RWPE2 (cell line): ENCODE results near the gene HOXB6.

Experiments used
- ATAC-seq: fragments of 200-7000 bp; cut with Tn5 transposase; 3 replicates; pipeline ENCODE4 v1.9.1; 2021; ENCODE audit warnings: low read depth
- DNase-seq: peaks from one replicate; pipeline ENCODE4 v3.0.0-alpha.2; 2020; ENCODE audit warnings: low spot score
- H3K27ac ChIP-seq: fragments of 450-650 bp; 2 replicates; pipeline ENCODE4 v1.5.1; 2017; ENCODE audit warnings: mild to moderate bottlenecking; ENCODE audit not compliant: poor library complexity, severe bottlenecking
- H3K27me3 ChIP-seq: fragments of 250-450 bp; sonication (Bioruptor Pico); 2 replicates; pipeline ENCODE4 v1.5.1; 2021; ENCODE audit warnings: mild to moderate bottlenecking, moderate library complexity; ENCODE audit not compliant: insufficient read depth, poor library complexity, severe bottlenecking
- H3K36me3 ChIP-seq: fragments of 250-450 bp; sonication (Bioruptor Pico); 2 replicates; pipeline ENCODE4 v1.5.1; 2020; ENCODE audit warnings: low read depth, mild to moderate bottlenecking, moderate library complexity
- H3K4me1 ChIP-seq: fragments of 250-450 bp; sonication (Bioruptor Pico); 2 replicates; pipeline ENCODE4 v1.5.1; 2021; ENCODE audit warnings: mild to moderate bottlenecking, moderate library complexity; ENCODE audit not compliant: insufficient read depth, poor library complexity, severe bottlenecking
- H3K4me3 ChIP-seq: fragments of 250-450 bp; sonication (Bioruptor Pico); 2 replicates; pipeline ENCODE4 v1.5.1; 2021; ENCODE audit warnings: mild to moderate bottlenecking, moderate library complexity; ENCODE audit not compliant: severe bottlenecking
- H3K9me3 ChIP-seq: fragments of 250-450 bp; sonication (Bioruptor Pico); 2 replicates; pipeline ENCODE4 v1.5.1; 2021; ENCODE audit warnings: mild to moderate bottlenecking, moderate library complexity; ENCODE audit not compliant: severe bottlenecking
- CTCF ChIP-seq: fragments of 450-650 bp; IDR thresholded peaks from one replicate; pipeline ENCODE4 v1.5.1; 2017; ENCODE audit warnings: mild to moderate bottlenecking, moderate library complexity; ENCODE audit not compliant: poor library complexity, severe bottlenecking

Gene HOXB6

GRCh38 chr17:48583708-48584222 lies 21.0 kb downstream of the HOXB6 start:
- H3K27me3 ChIP-seq, result no peaks in the 10 kb centered on the region
- H3K4me1 ChIP-seq, result peaks cover 6% of the 10 kb centered on the region
- no peak overlapping the region for H3K4me3 ChIP-seq

GRCh38 chr17:48582750-48583069 lies 22.1 kb downstream of the HOXB6 start:
- H3K27ac ChIP-seq, result no peak overlapping the region
- DNase-seq (no peak), ATAC-seq (no peak)
- H3K36me3 ChIP-seq, result no peaks in the 10 kb centered on the region
- H3K4me1 ChIP-seq, result peaks cover 5% of the 10 kb centered on the region
- no peak for TF ChIP-seq CTCF
- no peaks in the 10 kb centered on the region for H3K27me3 ChIP-seq
- H3K4me3 ChIP-seq, result no peak overlapping the region
- no peaks in the 10 kb centered on the region for H3K9me3 ChIP-seq

More at GRCh38 chr17:48583708-48584222, 21.0 kb downstream of the HOXB6 start:
- no peaks in the 10 kb centered on the region for H3K36me3 ChIP-seq
- TF ChIP-seq CTCF, result no peak
- ATAC-seq (no peak), DNase-seq (no peak)
- H3K9me3 ChIP-seq, result no peaks in the 10 kb centered on the region
- H3K27ac ChIP-seq, result no peak overlapping the region

- no peak for ATAC-seq
- H3K9me3 ChIP-seq, result no peaks in the 10 kb centered on the region
- H3K36me3 ChIP-seq, result peaks cover 5% of the 10 kb centered on the region
- no peak for DNase-seq
- H3K27ac ChIP-seq, result no peak overlapping the region
- H3K4me3 ChIP-seq, result no peak overlapping the region
- no peaks in the 10 kb centered on the region for H3K27me3 ChIP-seq
- no peaks in the 10 kb centered on the region for H3K4me1 ChIP-seq
- no peak for TF ChIP-seq CTCF
Observed at GRCh38 chr17:48579760-48580554, 24.8 kb downstream of the HOXB6 start.

GRCh38 chr17:48579471-48579759 lies 25.4 kb downstream of the HOXB6 start:
- H3K27ac ChIP-seq, result no peak overlapping the region
- no peak for DNase-seq
- H3K4me3 ChIP-seq, result no peak overlapping the region
- no peaks in the 10 kb centered on the region for H3K27me3 ChIP-seq
- no peak for ATAC-seq
- H3K4me1 ChIP-seq, result no peaks in the 10 kb centered on the region
- no peak for TF ChIP-seq CTCF
- H3K9me3 ChIP-seq, result no peaks in the 10 kb centered on the region
- H3K36me3 ChIP-seq, result peaks cover 5% of the 10 kb centered on the region

- ATAC-seq, result peak; percentile 13; the same call in 1 of the 3 replicates
- Histone ChIP-seq H3K9me3 (no peaks in the 10 kb centered on the region), H3K27ac (peak overlapping the region; percentile 35), H3K4me3 (peak overlapping the region; percentile 63), H3K4me1 (peaks cover under 1% of the 10 kb centered on the region), H3K36me3 (peaks cover 5% of the 10 kb centered on the region), H3K27me3 (no peaks in the 10 kb centered on the region)
- no peak for TF ChIP-seq CTCF
- DNase-seq, result no peak
Observed at GRCh38 chr17:48578616-48579470, 25.9 kb downstream of the HOXB6 start.
